ENCODE data around the gene NDUFA12. TPM values are rescaled to one million over a fixed set of nuclear protein-coding genes. Genes with fewer than 3 reads are reported as not detected.

Gene NDUFA12
- total and polyA plus RNA-seq, 9 of the 15 experiments (the other 6 are each of a cell fraction or from before 2014, with no cell fraction given), result 115 to 986 (median 283) TPM

GRCh38 chr12:95006206-95006605 lies 2.7 kb upstream of the NDUFA12 start:
- DNase-seq (ENCODE audit: extremely low read depth in 1 of 4, low spot score in 3 of 4) (no peak), ATAC-seq (no peak), FAIRE-seq (no peak)
- ChIA-PET CTCF (ENCODE audit: low intra/inter-chr PET ratio) (no interaction called here), POLR2A (no interaction called here)
- TF ChIP-seq MLLT1 (IDR thresholded peaks at IDR 0.05) (no peak), HDAC6 (IDR thresholded peaks at IDR 0.05; ENCODE audit: low read depth, low read length) (no peak), TFAP4 (CRISPR knock-in tag; IDR thresholded peaks at IDR 0.05; ENCODE audit: borderline replicate concordance) (no peak), HLTF (IDR thresholded peaks at IDR 0.05) (no peak)
- Histone ChIP-seq H3K79me2 (ENCODE audit: control insufficient read depth, insufficient read depth, low read length) (peaks cover 15% of the 10 kb centered on the region), H4K20me1 (replicated peaks; ENCODE audit: control insufficient read depth, insufficient read depth, low read length) (no peaks in the 10 kb centered on the region), H3K9me1 (ENCODE audit: control insufficient read depth, insufficient read depth, low read length) (no peaks in the 10 kb centered on the region), H3K4me2 (ENCODE audit: insufficient read depth, low read length) (no peak overlapping the region), H3K27me3 (ENCODE audit: control insufficient read depth in 2 of 2, insufficient read depth in 2 of 2, low read length in 2 of 2) (no peaks in the 10 kb centered on the region), H3K27ac (ENCODE audit: extremely low read depth, low read depth, low read length) (no peak overlapping the region), H3K36me3 (ENCODE audit: control insufficient read depth, insufficient read depth, low read length) (peaks cover 4% of the 10 kb centered on the region; the same call in 1 of the 3 replicates), H3K9me3 (replicated peaks; ENCODE audit: control insufficient read depth, insufficient read depth, low read depth, low read length) (no peaks in the 10 kb centered on the region; the same call in 1 of the 2 replicates), H2AFZ (ENCODE audit: low read depth, low read length) (no peak overlapping the region), H3K9ac (ENCODE audit: insufficient read depth in 1 of 2, low read depth in 2 of 2, low read length in 2 of 2) (no peak overlapping the region), H3K4me3 (no peak overlapping the region), H3K4me1 (replicated peaks in 1 of 2; ENCODE audit: control insufficient read depth in 2 of 2, insufficient read depth in 2 of 2, low read length in 2 of 2) (peaks cover 0 to 8% of the 10 kb centered on the region in 2 experiments; a peak in 2 of 5 replicates)
- WGBS (ENCODE audit: insufficient coverage, low coverage, missing lambda C conversion rate), result 46% methylated on average over 4 of the region's 4 CpGs
- BruUV-seq (replicated peaks), result no TSS peak
- in situ Hi-C loops (cut with MboI), result no loop called here
- intact Hi-C loops (cut with micrococcal nuclease), result no loop called here
